IPS-18a (cell line): Measurements from ENCODE around the gene CHMP4A.
A peak's percentile ranks its signal among the peaks of the same experiment; 100 is the strongest.

Experiments used
- H3K27ac ChIP-seq: one replicate; pipeline ENCODE4 v1.5.1; 2013; ENCODE audit warnings: low read length
- H3K27me3 ChIP-seq: one replicate; pipeline ENCODE4 v1.6.1; 2013; ENCODE audit warnings: mild to moderate bottlenecking, low read length; ENCODE audit not compliant: control insufficient read depth, insufficient read depth
- H3K36me3 ChIP-seq: one replicate; pipeline ENCODE4 v1.6.1; 2013; ENCODE audit warnings: low read depth, low read length; ENCODE audit not compliant: control insufficient read depth
- H3K4me1 ChIP-seq: one replicate; pipeline ENCODE4 v1.6.1; 2013; ENCODE audit warnings: low read depth, low read length; ENCODE audit not compliant: control insufficient read depth
- H3K4me3 ChIP-seq: one replicate; pipeline ENCODE4 v1.5.1; 2013; ENCODE audit warnings: low read length
- H3K9ac ChIP-seq: one replicate; pipeline ENCODE4 v1.6.1; 2013; ENCODE audit warnings: mild to moderate bottlenecking, low read length, moderate library complexity
- H3K9me3 ChIP-seq: one replicate; pipeline ENCODE4 v1.6.1; 2013; ENCODE audit warnings: low read depth, low read length; ENCODE audit not compliant: control insufficient read depth

Gene CHMP4A

GRCh38 chr14:24212924-24213865 lies at the start of gene CHMP4A:
CHMP4A (minus strand) TSS chr14:24213488; CDS start chr14:24213439, 49 bp downstream.
- peaks cover 35% of the 10 kb centered on the region for H3K36me3 ChIP-seq
- H3K4me3 ChIP-seq = peak within 1 kb of the TSS; percentile 92
- no peaks in the 10 kb centered on the region for H3K9me3 ChIP-seq
- H3K27ac ChIP-seq = peak within 1 kb of the TSS; percentile 94
- peak within 1 kb of the TSS; percentile 95 for H3K9ac ChIP-seq
- peaks cover 5% of the 10 kb centered on the region for H3K4me1 ChIP-seq
- H3K27me3 ChIP-seq = no peaks in the 10 kb centered on the region

GRCh38 chr14:24261969-24262327 lies 48.7 kb upstream of the CHMP4A start:
- no peaks in the 10 kb centered on the region for H3K4me1 ChIP-seq
- peaks cover 6% of the 10 kb centered on the region for H3K36me3 ChIP-seq
- no peaks in the 10 kb centered on the region for H3K9me3 ChIP-seq
- no peak overlapping the region for H3K4me3 ChIP-seq
- no peaks in the 10 kb centered on the region for H3K27me3 ChIP-seq
- no peak overlapping the region for H3K27ac ChIP-seq
- H3K9ac ChIP-seq = no peak overlapping the region

- no peaks in the 10 kb centered on the region for H3K27me3 ChIP-seq
- no peak overlapping the region for H3K9ac ChIP-seq
- no peak overlapping the region for H3K27ac ChIP-seq
- H3K4me1 ChIP-seq = no peaks in the 10 kb centered on the region
- H3K9me3 ChIP-seq = no peaks in the 10 kb centered on the region
- peaks cover 2% of the 10 kb centered on the region for H3K36me3 ChIP-seq
- H3K4me3 ChIP-seq = no peak overlapping the region
Measured at GRCh38 chr14:24261256-24261968, 48.1 kb upstream of the CHMP4A start.

- H3K4me3 ChIP-seq = no peak overlapping the region
- no peak overlapping the region for H3K9ac ChIP-seq
- H3K9me3 ChIP-seq = no peaks in the 10 kb centered on the region
- no peaks in the 10 kb centered on the region for H3K36me3 ChIP-seq
- no peaks in the 10 kb centered on the region for H3K4me1 ChIP-seq
- no peaks in the 10 kb centered on the region for H3K27me3 ChIP-seq
- no peak overlapping the region for H3K27ac ChIP-seq
Measured at GRCh38 chr14:24260780-24261157, 47.5 kb upstream of the CHMP4A start.

GRCh38 chr14:24260026-24260779 lies 46.9 kb upstream of the CHMP4A start:
- Histone ChIP-seq H3K4me1 (no peaks in the 10 kb centered on the region), H3K36me3 (no peaks in the 10 kb centered on the region), H3K27me3 (no peaks in the 10 kb centered on the region), H3K9ac (no peak overlapping the region), H3K27ac (no peak overlapping the region), H3K9me3 (no peaks in the 10 kb centered on the region), H3K4me3 (no peak overlapping the region)

GRCh38 chr14:24259282-24260025 lies 46.2 kb upstream of the CHMP4A start:
- Histone ChIP-seq H3K4me1 (no peaks in the 10 kb centered on the region), H3K27me3 (no peaks in the 10 kb centered on the region), H3K9me3 (no peaks in the 10 kb centered on the region), H3K9ac (no peak overlapping the region), H3K36me3 (no peaks in the 10 kb centered on the region), H3K27ac (no peak overlapping the region), H3K4me3 (no peak overlapping the region)

- Histone ChIP-seq H3K4me1 (no peaks in the 10 kb centered on the region), H3K4me3 (no peak overlapping the region)
Measured at GRCh38 chr14:24258548-24259265, 45.4 kb upstream of the CHMP4A start.

GRCh38 chr14:24258119-24258518 lies 44.8 kb upstream of the CHMP4A start:
- Histone ChIP-seq H3K9ac (no peak overlapping the region), H3K27me3 (no peaks in the 10 kb centered on the region), H3K4me1 (no peaks in the 10 kb centered on the region), H3K9me3 (no peaks in the 10 kb centered on the region), H3K36me3 (no peaks in the 10 kb centered on the region), H3K4me3 (no peak overlapping the region), H3K27ac (no peak overlapping the region)

More at GRCh38 chr14:24258548-24259265, 45.4 kb upstream of the CHMP4A start:
- Histone ChIP-seq H3K36me3 (no peaks in the 10 kb centered on the region), H3K27me3 (no peaks in the 10 kb centered on the region), H3K9me3 (no peaks in the 10 kb centered on the region), H3K9ac (no peak overlapping the region), H3K27ac (no peak overlapping the region)

GRCh38 chr14:24256960-24257359 lies 43.7 kb upstream of the CHMP4A start:
- H3K4me1 ChIP-seq = no peaks in the 10 kb centered on the region
- H3K27ac ChIP-seq = no peak overlapping the region
- H3K4me3 ChIP-seq = no peak overlapping the region
- H3K36me3 ChIP-seq = no peaks in the 10 kb centered on the region
- H3K9me3 ChIP-seq = no peaks in the 10 kb centered on the region
- H3K9ac ChIP-seq = no peak overlapping the region
- H3K27me3 ChIP-seq = no peaks in the 10 kb centered on the region

GRCh38 chr14:24255931-24256711 lies 42.8 kb upstream of the CHMP4A start:
- Histone ChIP-seq H3K4me3 (no peak overlapping the region), H3K36me3 (no peaks in the 10 kb centered on the region), H3K9me3 (no peaks in the 10 kb centered on the region), H3K27ac (no peak overlapping the region), H3K9ac (no peak overlapping the region), H3K4me1 (no peaks in the 10 kb centered on the region), H3K27me3 (no peaks in the 10 kb centered on the region)
